ENCODE results near the gene HS3ST5.

Gene HS3ST5

GRCh38 chr6:114075777-114076176, 267.0 kb downstream of the HS3ST5 start:
- no peak for TF ChIP-seq CTCF (conservative IDR thresholded peaks at IDR 0.05; ENCODE audit: control insufficient read depth, insufficient read depth, low read depth, low read length)
- no peak overlapping the region for H3K4me3 ChIP-seq (ENCODE audit: control insufficient read depth, low read depth, low read length)
- DNase-seq (ENCODE audit: low read depth) = no peak

GRCh38 chr6:114075300-114075699, 267.5 kb downstream of the HS3ST5 start:
- no peak for TF ChIP-seq CTCF (conservative IDR thresholded peaks at IDR 0.05; ENCODE audit: control insufficient read depth, insufficient read depth, low read depth, low read length)
- no peak for DNase-seq (ENCODE audit: low read depth)

GRCh38 chr6:114068771-114069170, 274.1 kb downstream of the HS3ST5 start:
- no peak for DNase-seq (ENCODE audit: low read depth)
- no peak for TF ChIP-seq CTCF (conservative IDR thresholded peaks at IDR 0.05; ENCODE audit: control insufficient read depth, insufficient read depth, low read depth, low read length)
- H3K4me3 ChIP-seq (ENCODE audit: control insufficient read depth, low read depth, low read length) = no peak overlapping the region

More at GRCh38 chr6:114075300-114075699, 267.5 kb downstream of the HS3ST5 start:
- H3K4me3 ChIP-seq (ENCODE audit: control insufficient read depth, low read depth, low read length) = no peak overlapping the region

- H3K4me3 ChIP-seq (ENCODE audit: control insufficient read depth, low read depth, low read length) = no peak overlapping the region
- no peak for DNase-seq (ENCODE audit: low read depth)
- TF ChIP-seq CTCF (conservative IDR thresholded peaks at IDR 0.05; ENCODE audit: control insufficient read depth, insufficient read depth, low read depth, low read length) = no peak
Measured at GRCh38 chr6:114068116-114068515, 274.7 kb downstream of the HS3ST5 start.

GRCh38 chr6:114064862-114065261, 278.0 kb downstream of the HS3ST5 start:
- no peak for TF ChIP-seq CTCF (conservative IDR thresholded peaks at IDR 0.05; ENCODE audit: control insufficient read depth, insufficient read depth, low read depth, low read length)
- DNase-seq (ENCODE audit: low read depth) = no peak
- no peak overlapping the region for H3K4me3 ChIP-seq (ENCODE audit: control insufficient read depth, low read depth, low read length)

GRCh38 chr6:114063956-114064355, 278.9 kb downstream of the HS3ST5 start:
- DNase-seq (ENCODE audit: low read depth) = no peak
- no peak for TF ChIP-seq CTCF (conservative IDR thresholded peaks at IDR 0.05; ENCODE audit: control insufficient read depth, insufficient read depth, low read depth, low read length)
- no peak overlapping the region for H3K4me3 ChIP-seq (ENCODE audit: control insufficient read depth, low read depth, low read length)

GRCh38 chr6:114062199-114062598, 280.6 kb downstream of the HS3ST5 start:
- H3K4me3 ChIP-seq (ENCODE audit: control insufficient read depth, low read depth, low read length) = no peak overlapping the region
- no peak for DNase-seq (ENCODE audit: low read depth)
- TF ChIP-seq CTCF (conservative IDR thresholded peaks at IDR 0.05; ENCODE audit: control insufficient read depth, insufficient read depth, low read depth, low read length) = no peak
